Breast epithelium (tissue), 4 donors: ENCODE measurements around the gene RTP3. TPM values are rescaled to one million over a fixed set of nuclear protein-coding genes. Genes with fewer than 3 reads are reported as not detected.
"Not testable (repeated sequence)": the region's sequence is repeated elsewhere in the genome, so short reads cannot be mapped to it uniquely, and the experiment has no call there.

Experiments
- DNase-seq, 2 donors: peaks; one replicate each; pipeline ENCODE4 v3.0.0-alpha.2; 2019; ENCODE audit warnings: low spot score in 2 of 2
- H3K27ac ChIP-seq, 2 donors: fragments of 200-600 bp; sonication (generic) in 1 of 2; one replicate each; pipeline ENCODE4 v1.5.1; 2016 to 2019; ENCODE audit warnings: mild to moderate bottlenecking in 1 of 2
- H3K27me3 ChIP-seq, 2 donors: fragments of 200-600 bp; sonication (generic) in 1 of 2; one replicate each; pipeline versions ENCODE4 v1.5.1 to v1.6.0; 2017 to 2019; ENCODE audit warnings: control low read depth in 1 of 2, mild to moderate bottlenecking in 1 of 2
- H3K36me3 ChIP-seq: fragments of 200-600 bp; one replicate; pipeline ENCODE4 v1.5.1; 2019
- H3K4me1 ChIP-seq, 2 donors: fragments of 200-600 bp; sonication (generic); one replicate each; pipeline ENCODE4 v1.5.1; 2016 to 2019; ENCODE audit warnings: control low read depth in 1 of 2
- H3K4me3 ChIP-seq, 3 donors: fragments of 200-600 bp; sonication (generic); 1 replicate in 2 of 3; 2 replicates in 1 of 3; pipeline ENCODE4 v1.5.1; 2016 to 2019; ENCODE audit warnings: mild to moderate bottlenecking in 3 of 3, moderate library complexity in 2 of 3
- H3K9me3 ChIP-seq, 2 donors: fragments of 200-600 bp; sonication (generic) in 1 of 2; one replicate each; pipeline ENCODE4 v1.5.1; 2016 to 2019; ENCODE audit warnings: control low read depth in 1 of 2
- POLR2A ChIP-seq: fragments of 450-650 bp; IDR thresholded peaks from one replicate; pipeline ENCODE4 v1.6.1; 2016; ENCODE audit warnings: antibody characterized with exemption, mild to moderate bottlenecking, moderate library complexity
- POLR2AphosphoS5 ChIP-seq, 3 donors: sonication (generic); formaldehyde crosslinking; IDR thresholded peaks; one replicate each; pipeline ENCODE4 v1.6.1; 2017; ENCODE audit warnings: antibody characterized with exemption in 3 of 3
- intact Hi-C: fragments of 100-400 bp; cut with DNase I; formaldehyde crosslinking; loops from one replicate; pipeline ENCODE4 v1.15.1; 2023; ENCODE audit warnings: low total_unique reads
- total RNA-seq, 3 donors: library from RNA; depleted of rRNA; stranded (reverse); fragments of >200 nt; gene quantifications; one replicate each; pipeline ENCODE4 v1.1.0, GENCODE V29; 2016
- TF ChIP-seq, protein P1 (sequence below), 3 donors: fragments of 450-650 bp; IDR thresholded peaks; one replicate each; pipeline ENCODE4 v1.5.1; 2016 to 2017; ENCODE audit warnings: antibody characterized with exemption in 3 of 3, mild to moderate bottlenecking in 3 of 3, moderate library complexity in 3 of 3

RTP3 gene
- total RNA-seq, 3 donors from 2014 or later = not detected

DNA sequence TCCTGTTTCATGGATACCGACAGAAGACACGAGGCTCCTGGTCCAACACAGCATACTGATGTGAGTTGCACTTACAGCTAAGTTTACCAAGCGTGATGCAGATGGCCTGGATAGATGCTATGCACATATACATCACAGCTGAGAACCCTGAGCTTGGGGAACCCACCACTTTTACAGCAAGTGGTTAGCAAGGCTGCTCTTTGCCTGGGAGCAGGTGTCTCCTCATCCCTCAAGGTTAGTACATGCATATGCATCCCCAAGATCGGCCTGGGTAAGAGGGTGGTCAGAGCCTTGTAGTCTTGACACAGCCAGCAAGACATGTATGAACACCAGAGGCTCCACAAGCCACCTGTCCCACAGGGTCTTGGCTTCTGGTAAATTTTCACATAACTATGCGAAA is 40.0 kb downstream of the RTP3 start:
- no peaks in the 10 kb centered on the region for H3K9me3 ChIP-seq
- no peaks in the 10 kb centered on the region for H3K4me1 ChIP-seq
- no peak overlapping the region for H3K4me3 ChIP-seq
- no peaks in the 10 kb centered on the region for H3K27me3 ChIP-seq
- DNase-seq = no peak
- intact Hi-C loops = no loop called here
- TF ChIP-seq, protein P1, sequence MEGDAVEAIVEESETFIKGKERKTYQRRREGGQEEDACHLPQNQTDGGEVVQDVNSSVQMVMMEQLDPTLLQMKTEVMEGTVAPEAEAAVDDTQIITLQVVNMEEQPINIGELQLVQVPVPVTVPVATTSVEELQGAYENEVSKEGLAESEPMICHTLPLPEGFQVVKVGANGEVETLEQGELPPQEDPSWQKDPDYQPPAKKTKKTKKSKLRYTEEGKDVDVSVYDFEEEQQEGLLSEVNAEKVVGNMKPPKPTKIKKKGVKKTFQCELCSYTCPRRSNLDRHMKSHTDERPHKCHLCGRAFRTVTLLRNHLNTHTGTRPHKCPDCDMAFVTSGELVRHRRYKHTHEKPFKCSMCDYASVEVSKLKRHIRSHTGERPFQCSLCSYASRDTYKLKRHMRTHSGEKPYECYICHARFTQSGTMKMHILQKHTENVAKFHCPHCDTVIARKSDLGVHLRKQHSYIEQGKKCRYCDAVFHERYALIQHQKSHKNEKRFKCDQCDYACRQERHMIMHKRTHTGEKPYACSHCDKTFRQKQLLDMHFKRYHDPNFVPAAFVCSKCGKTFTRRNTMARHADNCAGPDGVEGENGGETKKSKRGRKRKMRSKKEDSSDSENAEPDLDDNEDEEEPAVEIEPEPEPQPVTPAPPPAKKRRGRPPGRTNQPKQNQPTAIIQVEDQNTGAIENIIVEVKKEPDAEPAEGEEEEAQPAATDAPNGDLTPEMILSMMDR (IDR thresholded peaks at IDR 0.05) = no peak
- TF ChIP-seq POLR2AphosphoS5 (IDR thresholded peaks at IDR 0.05) = no peak
- TF ChIP-seq POLR2A = no peak
- no peak overlapping the region for H3K27ac ChIP-seq
- H3K36me3 ChIP-seq = no peaks in the 10 kb centered on the region

DNA sequence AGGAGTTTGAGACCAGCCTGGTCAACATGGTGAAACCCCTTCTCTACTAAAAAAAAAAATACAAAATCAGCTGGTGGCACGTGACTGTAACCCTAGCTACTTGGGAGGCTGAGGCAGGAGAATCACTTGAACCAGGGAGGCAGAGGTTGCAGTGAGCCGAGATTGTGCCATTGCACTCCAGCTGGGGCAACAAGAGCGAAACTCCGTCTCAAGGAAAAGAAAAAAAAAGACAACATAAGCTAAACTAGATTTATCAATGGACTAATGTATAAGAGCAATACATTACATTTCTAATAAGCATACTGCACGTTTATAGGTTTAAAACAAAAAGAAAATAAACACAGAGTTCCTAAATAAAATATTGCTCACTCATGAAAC is 40.6 kb downstream of the RTP3 start:
- intact Hi-C loops, H3K27ac ChIP-seq: not testable (repeated sequence)

DNA sequence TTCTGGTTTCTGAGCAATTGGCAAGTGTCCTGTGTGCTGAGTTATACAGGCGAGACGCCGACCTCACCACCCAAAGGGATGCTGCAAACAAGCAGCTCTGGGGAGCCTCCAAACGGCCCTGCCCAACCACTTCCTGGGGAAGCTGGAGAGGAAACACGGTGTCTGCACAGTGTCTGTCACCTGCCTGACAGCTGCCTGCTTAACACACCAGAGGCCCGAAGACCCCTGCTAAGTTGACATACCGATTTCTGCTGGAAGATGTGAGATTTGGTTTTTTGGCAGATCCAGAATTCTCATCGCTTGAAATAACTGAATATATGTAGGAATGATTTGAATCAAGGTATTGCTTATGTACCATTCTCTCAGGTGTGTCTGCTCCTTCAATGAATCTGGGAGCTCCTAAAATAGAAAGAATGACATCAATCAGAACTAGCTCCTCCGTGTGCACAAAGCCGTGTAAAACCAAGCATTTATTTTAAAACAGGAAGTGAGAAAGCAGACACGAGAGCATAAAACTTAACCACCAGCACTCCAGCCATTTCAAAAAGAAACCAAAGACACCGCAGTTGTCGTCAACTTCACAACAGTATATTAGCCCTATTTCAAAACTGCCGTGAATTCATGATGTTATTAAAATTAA is 41.1 kb downstream of the RTP3 start:
- no peak for TF ChIP-seq POLR2AphosphoS5 (IDR thresholded peaks at IDR 0.05)
- intact Hi-C loops = no loop called here
- no peaks in the 10 kb centered on the region for H3K27me3 ChIP-seq
- H3K9me3 ChIP-seq = no peaks in the 10 kb centered on the region
- peak in 1 of 2 donors; percentile 34 for DNase-seq
- H3K4me1 ChIP-seq = no peaks in the 10 kb centered on the region
- H3K36me3 ChIP-seq = no peaks in the 10 kb centered on the region
- H3K4me3 ChIP-seq = no peak overlapping the region
- H3K27ac ChIP-seq = no peak overlapping the region

More for the DNA sequence above, 40.6 kb downstream of the RTP3 start:
- H3K4me3 ChIP-seq, H3K9me3 ChIP-seq, H3K4me1 ChIP-seq, H3K27me3 ChIP-seq, H3K36me3 ChIP-seq, DNase-seq: not testable (repeated sequence)

DNA sequence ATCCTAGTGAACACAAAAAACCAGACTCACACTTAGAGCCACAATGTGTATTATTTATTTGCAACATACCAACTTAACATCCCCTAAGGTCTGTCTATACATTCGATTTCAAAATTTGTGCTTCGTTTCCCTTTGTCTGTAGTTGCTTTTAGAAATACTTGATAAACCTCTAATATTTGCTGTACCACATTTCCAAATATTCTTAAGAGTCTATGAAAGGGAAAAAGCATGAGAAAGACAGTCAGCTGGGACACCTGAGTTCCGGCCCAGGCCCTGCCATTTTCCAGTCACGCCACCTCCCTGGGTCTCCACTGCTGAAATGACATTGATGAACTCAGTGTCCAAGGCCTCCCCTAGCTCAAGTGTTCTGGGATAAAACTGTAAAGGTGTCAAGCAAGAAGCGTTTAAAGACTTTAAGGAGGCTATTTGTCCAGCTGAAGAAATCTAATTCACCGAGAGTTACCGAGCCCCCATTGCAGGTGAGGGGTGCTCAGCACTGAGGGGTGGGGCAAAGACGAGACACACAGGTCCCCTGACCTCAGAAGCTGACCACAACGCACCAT is 41.7 kb downstream of the RTP3 start:
- no peak for TF ChIP-seq POLR2A
- TF ChIP-seq, protein P1 (IDR thresholded peaks at IDR 0.05) = no peak
- no peak for TF ChIP-seq POLR2AphosphoS5 (IDR thresholded peaks at IDR 0.05)

DNA sequence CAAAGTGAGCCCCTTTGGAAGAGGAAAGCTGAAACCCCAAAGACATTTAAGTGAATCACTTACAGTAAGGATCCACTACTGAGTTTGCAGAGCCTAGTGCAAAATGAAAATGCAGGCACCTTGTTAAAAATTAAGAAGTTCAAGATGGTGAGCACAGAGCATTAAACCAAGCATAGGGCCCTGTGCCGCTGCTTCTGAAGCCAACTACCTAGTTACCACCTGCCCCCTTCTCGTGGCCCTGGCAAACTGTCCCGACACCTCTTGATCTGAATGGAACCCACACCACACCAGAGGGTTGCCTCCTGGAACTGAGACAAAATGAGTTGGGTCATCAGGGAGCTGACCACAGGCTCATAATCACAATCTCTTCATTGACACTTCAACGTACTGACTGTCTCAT is 42.8 kb downstream of the RTP3 start:
- intact Hi-C loops = no loop called here
- H3K36me3 ChIP-seq = no peaks in the 10 kb centered on the region
- H3K9me3 ChIP-seq = no peaks in the 10 kb centered on the region
- no peak for DNase-seq
- H3K27me3 ChIP-seq = no peaks in the 10 kb centered on the region
- no peak overlapping the region for H3K4me3 ChIP-seq
- TF ChIP-seq POLR2A (no peak), POLR2AphosphoS5 (IDR thresholded peaks at IDR 0.05) (no peak)
- TF ChIP-seq, protein P1 (IDR thresholded peaks at IDR 0.05) = no peak
- H3K27ac ChIP-seq = no peak overlapping the region
- no peaks in the 10 kb centered on the region for H3K4me1 ChIP-seq

More for the DNA sequence above, 41.7 kb downstream of the RTP3 start:
- no peaks in the 10 kb centered on the region for H3K9me3 ChIP-seq
- no peaks in the 10 kb centered on the region for H3K36me3 ChIP-seq
- no peak for DNase-seq
- H3K4me1 ChIP-seq = no peaks in the 10 kb centered on the region
- H3K27me3 ChIP-seq = no peaks in the 10 kb centered on the region
- no peak overlapping the region for H3K4me3 ChIP-seq
- peak overlapping the region in 1 of 2 donors; percentile 21 for H3K27ac ChIP-seq
- intact Hi-C loops = no loop called here

DNA sequence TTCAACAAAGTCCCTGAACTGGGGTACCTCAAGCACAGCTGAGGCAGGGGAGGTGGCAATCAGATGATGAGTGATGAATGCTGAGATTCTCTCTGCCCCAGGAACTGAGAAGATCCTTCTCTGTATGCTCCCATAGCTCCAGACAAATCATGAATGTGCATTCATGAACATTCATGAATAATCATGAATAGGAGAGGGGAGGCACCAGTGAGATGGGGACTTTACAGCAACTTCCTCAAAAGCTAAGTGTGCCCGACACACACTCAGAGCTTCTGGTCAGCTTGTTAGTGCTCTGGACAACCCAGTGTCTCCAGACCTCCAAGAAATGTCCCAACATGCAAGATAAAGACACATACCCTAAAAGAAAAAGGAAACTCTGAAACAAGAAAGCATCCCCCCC is 44.1 kb downstream of the RTP3 start:
- H3K27me3 ChIP-seq = no peaks in the 10 kb centered on the region
- TF ChIP-seq, protein P1 (IDR thresholded peaks at IDR 0.05) = no peak
- no peak for TF ChIP-seq POLR2A
- TF ChIP-seq POLR2AphosphoS5 (IDR thresholded peaks at IDR 0.05) = no peak
- intact Hi-C loops = no loop called here
- H3K4me1 ChIP-seq = no peaks in the 10 kb centered on the region
- H3K27ac ChIP-seq = no peak overlapping the region
- no peaks in the 10 kb centered on the region for H3K36me3 ChIP-seq
- DNase-seq = no peak
- no peaks in the 10 kb centered on the region for H3K9me3 ChIP-seq
- no peak overlapping the region for H3K4me3 ChIP-seq
